Hematopoietic multipotent progenitor cell treated with erythropoietin and hydrocortisone succinate and interleukin-3 and kit ligand, for 17 days (in vitro differentiated cells): ENCODE results near the gene SKAP1.
A peak's percentile ranks its signal among the peaks of the same experiment; 100 is the strongest.

ENCODE experiments used
- DNase-seq: peaks from one replicate; pipeline ENCODE4 v3.0.0-alpha.2; 2015; ENCODE audit warnings: low spot score

The SKAP1 gene

GRCh38 chr17:48104440-48104839 is 325.6 kb downstream of the SKAP1 start:
- DNase-seq: no peak

GRCh38 chr17:48102798-48103715 is 327.0 kb downstream of the SKAP1 start:
- DNase-seq: peak; percentile 25

- DNase-seq: no peak
Observed at GRCh38 chr17:48102043-48102750, 327.8 kb downstream of the SKAP1 start.

- DNase-seq: peak; percentile 53
Observed at GRCh38 chr17:48101012-48101720, 328.8 kb downstream of the SKAP1 start, which contains the start of gene CBX1. TSS of gene CBX1 (minus strand) at chr17:48101478. CDS start at chr17:48077004, 24,474 bp downstream.

- DNase-seq: no peak
Observed at GRCh38 chr17:48100591-48101011, 329.4 kb downstream of the SKAP1 start.

GRCh38 chr17:48100160-48100559 is 329.9 kb downstream of the SKAP1 start:
- DNase-seq: no peak

GRCh38 chr17:48095611-48096010 is 334.4 kb downstream of the SKAP1 start:
- DNase-seq: no peak

GRCh38 chr17:48093341-48094045 is 336.5 kb downstream of the SKAP1 start:
- no peak for DNase-seq

GRCh38 chr17:48084932-48085331 is 345.1 kb downstream of the SKAP1 start:
- DNase-seq: no peak
